ENCODE measurements around the gene SH3GL1. TPM values are rescaled to one million over a fixed set of nuclear protein-coding genes. Genes with fewer than 3 reads are reported as not detected.

SH3GL1 gene
- total and polyA plus RNA-seq, 2 experiments from 2014 or later = 73.1 to 89.5 TPM

DNA sequence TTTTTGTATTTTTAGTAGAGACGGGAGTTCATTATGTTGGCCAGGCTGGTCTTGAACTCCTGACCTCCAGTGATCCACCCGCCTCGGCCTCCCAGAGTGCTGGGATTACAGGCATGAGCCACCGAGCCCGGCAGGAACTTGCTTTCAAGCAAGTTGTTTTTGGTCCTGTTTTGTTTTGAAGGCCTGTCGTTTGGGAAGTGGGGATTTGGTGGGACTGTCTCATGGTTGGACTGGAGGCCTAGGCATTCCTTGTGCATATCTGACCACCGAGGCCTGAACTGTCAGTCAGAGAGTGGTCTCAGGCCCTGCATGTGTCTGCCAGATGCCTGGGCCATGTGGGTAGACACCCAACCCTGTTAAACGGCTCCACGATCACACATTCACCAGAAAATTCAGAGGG lies 30.9 kb upstream of the SH3GL1 start:
- no peak overlapping the region for H3K4me3 Mint-ChIP-seq
- Histone ChIP-seq H3K79me2 (replicated peaks; ENCODE audit: insufficient read depth) (peaks cover 16% of the 10 kb centered on the region), H3K4me3 (no peak overlapping the region), H3K27me3 (ENCODE audit: insufficient read depth) (no peaks in the 10 kb centered on the region), H3K4me1 (ENCODE audit: insufficient read depth) (no peaks in the 10 kb centered on the region), H3K36me3 (ENCODE audit: insufficient read depth) (peaks cover 63% of the 10 kb centered on the region), H3F3A (replicated peaks; ENCODE audit: low read depth) (peaks cover 11% of the 10 kb centered on the region), H3K27ac (ENCODE audit: low read depth) (no peak overlapping the region), H3K4me2 (no peak overlapping the region), H3K9me2 (ENCODE audit: insufficient read depth) (no peaks in the 10 kb centered on the region), H4K20me1 (replicated peaks; ENCODE audit: insufficient read depth) (peaks cover 14% of the 10 kb centered on the region), H2AFZ (no peak overlapping the region)
- H3K4me1 Mint-ChIP-seq = no peaks in the 10 kb centered on the region; the same call in 2 of the 3 replicates
- TF ChIP-seq STAT1 (IDR thresholded peaks at IDR 0.05; ENCODE audit: unreplicated experiment) (no peak), JUNB (IDR thresholded peaks at IDR 0.05; ENCODE audit: unreplicated experiment) (no peak), NANOG (IDR thresholded peaks at IDR 0.05; ENCODE audit: borderline replicate concordance) (no peak), CREB1 (CRISPR knock-in tag; IDR thresholded peaks at IDR 0.05; ENCODE audit: low read depth) (no peak), ZNF114 (CRISPR knock-in tag; IDR thresholded peaks at IDR 0.05) (no peak), ZNF331 (CRISPR knock-in tag; IDR thresholded peaks at IDR 0.05; ENCODE audit: low read depth) (no peak), REST (IDR thresholded peaks at IDR 0.05; ENCODE audit: unreplicated experiment) (no peak), EZH2phosphoT487 (IDR thresholded peaks at IDR 0.05; ENCODE audit: unreplicated experiment) (no peak), POLR2AphosphoS5 (IDR thresholded peaks at IDR 0.05; ENCODE audit: low read depth) (no peak)
- TF ChIP-seq, protein P1, sequence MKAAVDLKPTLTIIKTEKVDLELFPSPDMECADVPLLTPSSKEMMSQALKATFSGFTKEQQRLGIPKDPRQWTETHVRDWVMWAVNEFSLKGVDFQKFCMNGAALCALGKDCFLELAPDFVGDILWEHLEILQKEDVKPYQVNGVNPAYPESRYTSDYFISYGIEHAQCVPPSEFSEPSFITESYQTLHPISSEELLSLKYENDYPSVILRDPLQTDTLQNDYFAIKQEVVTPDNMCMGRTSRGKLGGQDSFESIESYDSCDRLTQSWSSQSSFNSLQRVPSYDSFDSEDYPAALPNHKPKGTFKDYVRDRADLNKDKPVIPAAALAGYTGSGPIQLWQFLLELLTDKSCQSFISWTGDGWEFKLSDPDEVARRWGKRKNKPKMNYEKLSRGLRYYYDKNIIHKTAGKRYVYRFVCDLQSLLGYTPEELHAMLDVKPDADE (IDR thresholded peaks at IDR 0.05) = no peak
- TF ChIP-seq, protein P2, sequence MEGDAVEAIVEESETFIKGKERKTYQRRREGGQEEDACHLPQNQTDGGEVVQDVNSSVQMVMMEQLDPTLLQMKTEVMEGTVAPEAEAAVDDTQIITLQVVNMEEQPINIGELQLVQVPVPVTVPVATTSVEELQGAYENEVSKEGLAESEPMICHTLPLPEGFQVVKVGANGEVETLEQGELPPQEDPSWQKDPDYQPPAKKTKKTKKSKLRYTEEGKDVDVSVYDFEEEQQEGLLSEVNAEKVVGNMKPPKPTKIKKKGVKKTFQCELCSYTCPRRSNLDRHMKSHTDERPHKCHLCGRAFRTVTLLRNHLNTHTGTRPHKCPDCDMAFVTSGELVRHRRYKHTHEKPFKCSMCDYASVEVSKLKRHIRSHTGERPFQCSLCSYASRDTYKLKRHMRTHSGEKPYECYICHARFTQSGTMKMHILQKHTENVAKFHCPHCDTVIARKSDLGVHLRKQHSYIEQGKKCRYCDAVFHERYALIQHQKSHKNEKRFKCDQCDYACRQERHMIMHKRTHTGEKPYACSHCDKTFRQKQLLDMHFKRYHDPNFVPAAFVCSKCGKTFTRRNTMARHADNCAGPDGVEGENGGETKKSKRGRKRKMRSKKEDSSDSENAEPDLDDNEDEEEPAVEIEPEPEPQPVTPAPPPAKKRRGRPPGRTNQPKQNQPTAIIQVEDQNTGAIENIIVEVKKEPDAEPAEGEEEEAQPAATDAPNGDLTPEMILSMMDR (conservative IDR thresholded peaks at IDR 0.05; ENCODE audit: low read depth in 2 of 2) = no peak
- no peak for ATAC-seq
- peaks cover 92% of the 10 kb centered on the region for H3K36me3 Mint-ChIP-seq (ENCODE audit: low read depth)
- H3K9me3 Mint-ChIP-seq = no peaks in the 10 kb centered on the region
- peaks cover 15% of the 10 kb centered on the region for H3K27me3 Mint-ChIP-seq (ENCODE audit: insufficient read depth, low read depth, poor library complexity)
- no peak overlapping the region for H3K27ac Mint-ChIP-seq
- DNase-seq (ENCODE audit: low spot score) = no peak
